ENCODE results near the gene MIPOL1. TPM values are rescaled to one million over a fixed set of nuclear protein-coding genes. Genes with fewer than 3 reads are reported as not detected.

Gene MIPOL1
- total RNA-seq, 1 experiment from 2014 or later, result 13.1 TPM

- intact Hi-C loops (cut with micrococcal nuclease; ENCODE audit: unreplicated experiment), result loop anchor here (1.0 to 10.0 kb wide), 4 partner anchors 280 to 620 kb away; no protein-coding TSS in a partner anchor
- CTCF ChIA-PET, result no interaction called here
- H3K9me3 ChIP-seq (ENCODE audit: insufficient read depth, low read depth), result no peaks in the 10 kb centered on the region
- POLR2A ChIA-PET (ENCODE audit: unreplicated experiment), result interaction anchor here (0.6 kb wide), 1 partner anchor 23 kb away, joined by 8 read pairs; no protein-coding TSS in a partner anchor
- TSS peak; percentile 35 for BruUV-seq (replicated peaks)
- H4K20me1 ChIP-seq (ENCODE audit: insufficient read depth), result no peaks in the 10 kb centered on the region
- DNase-seq, result peak; percentile 68 to 71
- H3K79me2 ChIP-seq (ENCODE audit: low read depth), result peaks cover 85% of the 10 kb centered on the region
- peak overlapping the region; percentile 96 for H3K4me2 ChIP-seq
- H3K27ac ChIP-seq, result peak overlapping the region; percentile 99
- H3K9me2 ChIP-seq (ENCODE audit: insufficient read depth), result no peaks in the 10 kb centered on the region
- H3K36me3 ChIP-seq (ENCODE audit: low read depth), result peaks cover 20% of the 10 kb centered on the region; the same call in 1 of the 2 replicates
- H3K4me3 ChIP-seq, result peak overlapping the region; percentile 94
- no peaks in the 10 kb centered on the region for H3K27me3 ChIP-seq (ENCODE audit: insufficient read depth, low read depth)
- TF ChIP-seq EZH2 (IDR thresholded peaks at IDR 0.05; ENCODE audit: low read depth) (no peak), CTCF (conservative IDR thresholded peaks at IDR 0.05) (peak; percentile 80)
- H2AFZ ChIP-seq, result peak overlapping the region; percentile 70
- H3K4me1 ChIP-seq (replicated peaks; ENCODE audit: insufficient read depth), result no peaks in the 10 kb centered on the region
- peaks cover 28% of the 10 kb centered on the region for H3F3A ChIP-seq (ENCODE audit: insufficient read depth, low read depth)
Observed at GRCh38 chr14:37594238-37594970, 396.7 kb downstream of the MIPOL1 start.

- peaks cover 29% of the 10 kb centered on the region for H3F3A ChIP-seq (ENCODE audit: insufficient read depth, low read depth)
- peaks cover 85% of the 10 kb centered on the region for H3K79me2 ChIP-seq (ENCODE audit: low read depth)
- H3K27me3 ChIP-seq (ENCODE audit: insufficient read depth, low read depth), result no peaks in the 10 kb centered on the region
- H3K4me2 ChIP-seq, result peak within 1 kb of the TSS; percentile 96
- ChIA-PET POLR2A (ENCODE audit: unreplicated experiment) (interaction anchor here (0.6 to 0.9 kb wide), 2 partner anchors 23 to 905 kb away, joined by 4 to 8 read pairs; no protein-coding TSS in a partner anchor), CTCF (interaction anchor here (0.6 kb wide), 1 partner anchor 255 kb away, joined by 3 read pairs; no protein-coding TSS in a partner anchor)
- peaks cover 12% of the 10 kb centered on the region; the same call in 1 of the 2 replicates for H3K36me3 ChIP-seq (ENCODE audit: low read depth)
- H3K9me3 ChIP-seq (ENCODE audit: insufficient read depth, low read depth), result no peaks in the 10 kb centered on the region
- H4K20me1 ChIP-seq (ENCODE audit: insufficient read depth), result no peaks in the 10 kb centered on the region
- DNase-seq, result peak; percentile 61 to 62
- H3K27ac ChIP-seq, result peak within 1 kb of the TSS; percentile 99
- intact Hi-C loops (cut with micrococcal nuclease; ENCODE audit: unreplicated experiment), result loop anchor here (1.0 to 10.0 kb wide), 5 partner anchors 102 to 620 kb away; no protein-coding TSS in a partner anchor
- H2AFZ ChIP-seq, result peak within 1 kb of the TSS; percentile 75
- TF ChIP-seq EZH2 (IDR thresholded peaks at IDR 0.05; ENCODE audit: low read depth) (no peak), CTCF (conservative IDR thresholded peaks at IDR 0.05) (no peak)
- no peaks in the 10 kb centered on the region for H3K9me2 ChIP-seq (ENCODE audit: insufficient read depth)
- no TSS peak for BruUV-seq (replicated peaks)
- H3K4me3 ChIP-seq, result peak within 1 kb of the TSS; percentile 94
- peaks cover 2% of the 10 kb centered on the region for H3K4me1 ChIP-seq (replicated peaks; ENCODE audit: insufficient read depth)
Observed at GRCh38 chr14:37594971-37595808, 397.5 kb downstream of the MIPOL1 start, which contains the start of the genes FOXA1 and TTC6. Gene FOXA1, minus strand, starts transcription at chr14:37595249. Its CDS starts 277 bp downstream, at chr14:37594972. Gene TTC6, plus strand, starts transcription at chr14:37595629. Its CDS starts 26,436 bp downstream, at chr14:37622065.
